ENCODE data around the gene TRIM47. TPM values are rescaled to one million over a fixed set of nuclear protein-coding genes. Genes with fewer than 3 reads are reported as not detected.
A peak's percentile ranks its signal among the peaks of the same experiment; 100 is the strongest.
"Not testable (repeated sequence)": the region's sequence is repeated elsewhere in the genome, so short reads cannot be mapped to it uniquely, and the experiment has no call there.

The TRIM47 gene
- total and polyA plus RNA-seq, 2 experiments from 2014 or later, result 7.2 to 9.9 TPM

GRCh38 chr17:75888484-75888883, 10.1 kb upstream of the TRIM47 start:
- Mint-ChIP-seq H3K36me3 (ENCODE audit: low read depth) (peaks cover 17% of the 10 kb centered on the region), H3K27ac (no peak overlapping the region), H3K4me1 (no peaks in the 10 kb centered on the region), H3K9me3 (no peaks in the 10 kb centered on the region), H3K27me3 (ENCODE audit: insufficient read depth, low read depth, poor library complexity) (peaks cover 17% of the 10 kb centered on the region), H3K4me3 (no peak overlapping the region)
- Histone ChIP-seq H3K36me3 (ENCODE audit: insufficient read depth) (no peaks in the 10 kb centered on the region), H2AFZ (no peak overlapping the region), H3K9me2 (ENCODE audit: insufficient read depth) (no peaks in the 10 kb centered on the region), H3K4me3 (no peak overlapping the region), H3K27me3 (ENCODE audit: insufficient read depth) (no peaks in the 10 kb centered on the region), H3K27ac (ENCODE audit: low read depth) (no peak overlapping the region; the same call in 1 of the 2 replicates), H3K4me1 (ENCODE audit: insufficient read depth) (no peaks in the 10 kb centered on the region), H3K79me2 (replicated peaks; ENCODE audit: insufficient read depth) (no peaks in the 10 kb centered on the region), H3F3A (replicated peaks; ENCODE audit: low read depth) (peaks cover 10% of the 10 kb centered on the region; the same call in 1 of the 2 replicates), H4K20me1 (replicated peaks; ENCODE audit: insufficient read depth) (no peaks in the 10 kb centered on the region), H3K4me2 (no peak overlapping the region)
- DNase-seq (ENCODE audit: low spot score), result peak; percentile 41
- peak; percentile 22; the same call in 1 of the 3 replicates for ATAC-seq
- no peak for TF ChIP-seq ZNF114 (CRISPR knock-in tag; IDR thresholded peaks at IDR 0.05)
- no peak for TF ChIP-seq STAT1 (IDR thresholded peaks at IDR 0.05; ENCODE audit: unreplicated experiment)
- TF ChIP-seq, protein P1, sequence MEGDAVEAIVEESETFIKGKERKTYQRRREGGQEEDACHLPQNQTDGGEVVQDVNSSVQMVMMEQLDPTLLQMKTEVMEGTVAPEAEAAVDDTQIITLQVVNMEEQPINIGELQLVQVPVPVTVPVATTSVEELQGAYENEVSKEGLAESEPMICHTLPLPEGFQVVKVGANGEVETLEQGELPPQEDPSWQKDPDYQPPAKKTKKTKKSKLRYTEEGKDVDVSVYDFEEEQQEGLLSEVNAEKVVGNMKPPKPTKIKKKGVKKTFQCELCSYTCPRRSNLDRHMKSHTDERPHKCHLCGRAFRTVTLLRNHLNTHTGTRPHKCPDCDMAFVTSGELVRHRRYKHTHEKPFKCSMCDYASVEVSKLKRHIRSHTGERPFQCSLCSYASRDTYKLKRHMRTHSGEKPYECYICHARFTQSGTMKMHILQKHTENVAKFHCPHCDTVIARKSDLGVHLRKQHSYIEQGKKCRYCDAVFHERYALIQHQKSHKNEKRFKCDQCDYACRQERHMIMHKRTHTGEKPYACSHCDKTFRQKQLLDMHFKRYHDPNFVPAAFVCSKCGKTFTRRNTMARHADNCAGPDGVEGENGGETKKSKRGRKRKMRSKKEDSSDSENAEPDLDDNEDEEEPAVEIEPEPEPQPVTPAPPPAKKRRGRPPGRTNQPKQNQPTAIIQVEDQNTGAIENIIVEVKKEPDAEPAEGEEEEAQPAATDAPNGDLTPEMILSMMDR (conservative IDR thresholded peaks at IDR 0.05; ENCODE audit: low read depth in 2 of 2), result peak in 1 of 2 experiments; percentile 18; a peak in 1 of 4 replicates
- no peak for TF ChIP-seq EZH2phosphoT487 (IDR thresholded peaks at IDR 0.05; ENCODE audit: unreplicated experiment)
- TF ChIP-seq ZNF462 (CRISPR knock-in tag; IDR thresholded peaks at IDR 0.05), result no peak
- TF ChIP-seq, protein P2, sequence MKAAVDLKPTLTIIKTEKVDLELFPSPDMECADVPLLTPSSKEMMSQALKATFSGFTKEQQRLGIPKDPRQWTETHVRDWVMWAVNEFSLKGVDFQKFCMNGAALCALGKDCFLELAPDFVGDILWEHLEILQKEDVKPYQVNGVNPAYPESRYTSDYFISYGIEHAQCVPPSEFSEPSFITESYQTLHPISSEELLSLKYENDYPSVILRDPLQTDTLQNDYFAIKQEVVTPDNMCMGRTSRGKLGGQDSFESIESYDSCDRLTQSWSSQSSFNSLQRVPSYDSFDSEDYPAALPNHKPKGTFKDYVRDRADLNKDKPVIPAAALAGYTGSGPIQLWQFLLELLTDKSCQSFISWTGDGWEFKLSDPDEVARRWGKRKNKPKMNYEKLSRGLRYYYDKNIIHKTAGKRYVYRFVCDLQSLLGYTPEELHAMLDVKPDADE (IDR thresholded peaks at IDR 0.05), result no peak

- H3K79me2 ChIP-seq (replicated peaks; ENCODE audit: insufficient read depth); H3K4me3 Mint-ChIP-seq; H3K4me1 ChIP-seq (ENCODE audit: insufficient read depth); H2AFZ ChIP-seq; H3K27ac ChIP-seq (ENCODE audit: low read depth); DNase-seq (ENCODE audit: low spot score); H3K27ac Mint-ChIP-seq; H3K9me2 ChIP-seq (ENCODE audit: insufficient read depth); H3K36me3 ChIP-seq (ENCODE audit: insufficient read depth); H3K9me3 Mint-ChIP-seq; H3K4me3 ChIP-seq; H3K27me3 ChIP-seq (ENCODE audit: insufficient read depth); H3K4me1 Mint-ChIP-seq; H3K4me2 ChIP-seq; ATAC-seq; H4K20me1 ChIP-seq (replicated peaks; ENCODE audit: insufficient read depth): not testable (repeated sequence)
- Mint-ChIP-seq H3K36me3 (ENCODE audit: low read depth) (peaks cover 14% of the 10 kb centered on the region), H3K27me3 (ENCODE audit: insufficient read depth, low read depth, poor library complexity) (peaks cover 13% of the 10 kb centered on the region)
- peaks cover 10% of the 10 kb centered on the region; the same call in 1 of the 2 replicates for H3F3A ChIP-seq (replicated peaks; ENCODE audit: low read depth)
These were observed 7.5 kb upstream of the TRIM47 start for GRCh38 chr17:75885860-75886259.

Measured in GM23338 (cell line).